Right ventricle myocardium superior (tissue), 1 donor: ENCODE results near the gene RNF148. TPM values are rescaled to one million over a fixed set of nuclear protein-coding genes. Genes with fewer than 3 reads are reported as not detected.

Experiments used
- ATAC-seq: fragments of 200-7000 bp; cut with Tn5 transposase; one replicate; pipeline ENCODE4 v1.9.1; 2020; ENCODE audit warnings: mild to moderate bottlenecking; ENCODE audit not compliant: poor library complexity
- DNase-seq: peaks from one replicate; pipeline ENCODE4 v3.0.0-alpha.2; 2020
- intact Hi-C: fragments of 100-400 bp; cut with DNase I; formaldehyde crosslinking; loops from one replicate; pipeline ENCODE4 v1.11.2; 2022
- total RNA-seq: library from RNA; stranded (reverse); fragmentation: NEBNext Ultra II Directional; extraction: Animal tissue kit (Norgen Biotek cat#: 25700); gene quantifications from one replicate; pipeline ENCODE4 v1.2.1, GENCODE V29; 2021
- donor health status: DM: no; HTN: yes; CAD: no; lungs with severe emphysema.

The RNF148 gene
- total RNA-seq, 1 donor from 2014 or later = 0.22 TPM

DNA sequence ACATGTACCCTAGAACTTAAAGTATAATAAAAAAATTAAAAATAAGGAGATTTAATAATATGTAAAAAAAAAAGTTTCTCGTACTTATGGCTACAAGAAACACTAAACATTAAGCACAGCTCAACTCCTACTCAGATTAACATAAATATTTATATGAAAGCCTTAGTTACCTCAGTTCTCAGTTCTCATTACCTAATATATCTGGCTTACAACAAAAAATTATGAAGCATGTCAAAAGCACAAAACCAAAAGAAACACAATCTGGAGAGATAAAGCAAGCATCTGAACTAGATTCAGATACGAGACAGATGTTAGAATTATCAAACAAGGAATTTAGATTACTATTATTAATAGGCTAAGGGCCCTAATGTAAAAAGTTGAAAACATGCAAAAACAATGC lies 43.9 kb downstream of the RNF148 start:
- intact Hi-C loops = no loop called here
- DNase-seq = no peak
- no peak for ATAC-seq

DNA sequence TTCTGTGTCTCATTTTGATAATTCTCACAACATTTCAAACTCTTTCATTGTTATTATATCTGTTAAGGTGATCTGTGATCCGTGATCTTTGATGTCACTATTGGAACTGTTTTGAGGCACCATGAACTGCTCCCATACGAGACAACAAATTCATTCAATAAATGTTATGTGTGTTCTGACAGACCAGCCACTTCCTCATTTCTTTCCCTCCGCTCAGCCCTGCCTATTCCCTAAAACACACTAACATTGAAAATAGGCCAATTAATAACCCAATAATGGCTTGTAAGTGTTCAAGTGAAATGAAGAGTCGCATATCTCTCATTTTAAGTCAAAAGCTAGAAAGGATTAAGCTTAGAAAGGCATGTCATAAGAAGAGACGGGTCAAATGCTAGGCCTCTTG lies 49.0 kb downstream of the RNF148 start:
- intact Hi-C loops = no loop called here
- no peak for ATAC-seq
- DNase-seq = no peak

DNA sequence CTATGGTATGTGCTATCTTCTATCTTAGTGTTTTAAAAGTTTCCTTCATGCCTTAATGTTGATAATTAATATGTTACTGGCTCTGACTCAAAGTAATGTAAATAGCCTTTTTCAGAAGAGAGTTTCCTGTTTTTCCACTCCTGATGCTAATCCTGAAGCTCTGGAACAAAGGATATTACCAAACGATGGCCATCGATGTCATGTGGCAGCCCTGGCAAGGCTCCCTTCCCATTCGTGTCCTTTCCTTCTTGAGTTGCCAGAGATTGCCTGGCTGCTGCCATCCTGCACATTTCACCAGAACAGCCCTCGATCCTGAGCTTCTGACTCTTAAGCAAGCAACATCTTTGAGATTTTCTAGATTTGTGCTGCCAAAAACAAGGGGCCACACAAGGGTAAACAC lies 49.8 kb downstream of the RNF148 start:
- no peak for DNase-seq
- intact Hi-C loops = no loop called here
- no peak for ATAC-seq

Other genes starting within 250 kb of the RNF148 start
- 0.51 TPM for gene RNF133, start 3.8 kb downstream of the RNF148 start, total RNA-seq
- 20.3 TPM for gene CADPS2, start 183.5 kb upstream of the RNF148 start, total RNA-seq